ENCODE results near the gene NSUN3.

DNA sequence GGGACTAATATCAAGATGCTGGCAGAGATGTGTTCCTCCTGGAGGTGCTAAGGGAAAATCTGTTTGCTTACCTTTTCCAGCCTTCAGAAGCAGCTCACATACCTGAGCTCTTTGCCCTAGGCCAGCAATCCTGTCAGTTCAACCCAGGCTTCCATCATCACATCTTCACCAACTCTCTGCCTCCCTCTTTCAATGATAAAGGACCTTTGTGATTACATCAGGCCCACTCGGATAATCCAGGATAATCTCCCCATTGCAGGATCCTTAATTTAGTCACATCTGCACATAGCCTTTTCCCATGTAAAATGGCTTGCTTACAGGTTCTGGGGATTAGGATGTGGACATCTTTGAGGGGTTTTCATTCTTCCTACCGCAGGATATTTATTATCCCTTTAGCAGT is 58.3 kb downstream of the NSUN3 start:
- TF ChIP-seq EZH2 (IDR thresholded peaks at IDR 0.05; ENCODE audit: borderline replicate concordance, low read depth, low read length, severe bottlenecking) (no peak), JUN (IDR thresholded peaks at IDR 0.05; ENCODE audit: borderline replicate concordance, insufficient read depth, insufficient read length, low read depth) (no peak)

All from endothelial cell of umbilical vein (primary cell).